Esophagus muscularis mucosa (tissue), 4 donors: ENCODE data around the gene THRA.

Experiments used
- CTCF ChIP-seq, 3 experiments: fragments of 200-600 bp in 2 of 3; fragments of 450-650 bp in 1 of 3; sonication (generic) in 2 of 3; IDR thresholded peaks; one replicate each; pipeline ENCODE4 v1.5.1; 2017 to 2019; ENCODE audit warnings: antibody characterized with exemption in 3 of 3, mild to moderate bottlenecking in 2 of 3, moderate library complexity in 1 of 3
- EP300 ChIP-seq: sonication (generic); formaldehyde crosslinking; IDR thresholded peaks from one replicate; pipeline ENCODE4 v1.6.1; 2017; ENCODE audit warnings: antibody characterized with exemption
- POLR2A ChIP-seq: fragments of 450-650 bp; IDR thresholded peaks from one replicate; pipeline ENCODE4 v1.6.1; 2017; ENCODE audit warnings: antibody characterized with exemption, moderate library complexity, mild to moderate bottlenecking, low read depth
- POLR2AphosphoS5 ChIP-seq, 2 donors: sonication (generic); formaldehyde crosslinking; IDR thresholded peaks; one replicate each; pipeline ENCODE4 v1.6.1; 2017; ENCODE audit warnings: antibody characterized with exemption in 2 of 2

- TF ChIP-seq CTCF (IDR thresholded peaks at IDR 0.05): no peak
- TF ChIP-seq POLR2AphosphoS5 (IDR thresholded peaks at IDR 0.05): peak in 1 of 2 donors; percentile 75
- no peak for TF ChIP-seq POLR2A
- TF ChIP-seq EP300: peak; percentile 45
Observed at GRCh38 chr17:40100669-40101366, 38.1 kb downstream of the THRA start.
